Measurements from ENCODE around the gene RAB12. TPM values are rescaled to one million over a fixed set of nuclear protein-coding genes. Genes with fewer than 3 reads are reported as not detected.

RAB12 gene
- total RNA-seq, 1 experiment from 2014 or later: 32.7 TPM

DNA sequence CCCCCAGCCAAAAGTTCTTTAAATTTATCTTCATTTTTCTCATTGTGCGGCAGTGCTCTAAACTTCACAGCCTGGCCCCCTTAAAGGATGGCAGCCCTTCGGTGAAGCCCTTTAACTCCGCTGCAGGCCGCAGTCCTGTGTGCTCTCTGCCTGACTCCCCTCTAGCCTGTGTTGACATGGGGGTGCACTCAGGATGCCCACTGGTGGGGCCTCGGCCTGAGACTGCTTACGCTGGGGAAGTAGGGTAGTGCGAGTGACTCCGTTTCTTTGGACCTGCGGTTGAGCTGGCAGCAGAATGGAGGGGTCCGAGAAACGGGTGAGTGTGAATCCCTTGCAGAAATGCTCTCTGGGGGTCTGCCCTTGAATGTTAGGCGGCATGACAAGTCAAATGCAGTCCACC, 5.6 kb downstream of the RAB12 start:
- TF ChIP-seq, protein P1, sequence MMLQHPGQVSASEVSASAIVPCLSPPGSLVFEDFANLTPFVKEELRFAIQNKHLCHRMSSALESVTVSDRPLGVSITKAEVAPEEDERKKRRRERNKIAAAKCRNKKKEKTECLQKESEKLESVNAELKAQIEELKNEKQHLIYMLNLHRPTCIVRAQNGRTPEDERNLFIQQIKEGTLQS (IDR thresholded peaks at IDR 0.05): no peak
- no peak for TF ChIP-seq POLR2A (IDR thresholded peaks at IDR 0.05; ENCODE audit: borderline replicate concordance, extremely low read depth, insufficient read depth, insufficient read length)
- TF ChIP-seq POLR2AphosphoS5 (IDR thresholded peaks at IDR 0.05; ENCODE audit: low read depth, low read length): no peak
- TF ChIP-seq, protein P2, sequence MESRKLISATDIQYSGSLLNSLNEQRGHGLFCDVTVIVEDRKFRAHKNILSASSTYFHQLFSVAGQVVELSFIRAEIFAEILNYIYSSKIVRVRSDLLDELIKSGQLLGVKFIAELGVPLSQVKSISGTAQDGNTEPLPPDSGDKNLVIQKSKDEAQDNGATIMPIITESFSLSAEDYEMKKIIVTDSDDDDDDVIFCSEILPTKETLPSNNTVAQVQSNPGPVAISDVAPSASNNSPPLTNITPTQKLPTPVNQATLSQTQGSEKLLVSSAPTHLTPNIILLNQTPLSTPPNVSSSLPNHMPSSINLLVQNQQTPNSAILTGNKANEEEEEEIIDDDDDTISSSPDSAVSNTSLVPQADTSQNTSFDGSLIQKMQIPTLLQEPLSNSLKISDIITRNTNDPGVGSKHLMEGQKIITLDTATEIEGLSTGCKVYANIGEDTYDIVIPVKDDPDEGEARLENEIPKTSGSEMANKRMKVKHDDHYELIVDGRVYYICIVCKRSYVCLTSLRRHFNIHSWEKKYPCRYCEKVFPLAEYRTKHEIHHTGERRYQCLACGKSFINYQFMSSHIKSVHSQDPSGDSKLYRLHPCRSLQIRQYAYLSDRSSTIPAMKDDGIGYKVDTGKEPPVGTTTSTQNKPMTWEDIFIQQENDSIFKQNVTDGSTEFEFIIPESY (IDR thresholded peaks at IDR 0.05; ENCODE audit: extremely low read depth, insufficient replicate concordance, low read length): no peak
- no peak for TF ChIP-seq JUND (IDR thresholded peaks at IDR 0.05)
- TF ChIP-seq CBX3 (IDR thresholded peaks at IDR 0.05; ENCODE audit: low read depth): no peak
- TF ChIP-seq, protein P3, sequence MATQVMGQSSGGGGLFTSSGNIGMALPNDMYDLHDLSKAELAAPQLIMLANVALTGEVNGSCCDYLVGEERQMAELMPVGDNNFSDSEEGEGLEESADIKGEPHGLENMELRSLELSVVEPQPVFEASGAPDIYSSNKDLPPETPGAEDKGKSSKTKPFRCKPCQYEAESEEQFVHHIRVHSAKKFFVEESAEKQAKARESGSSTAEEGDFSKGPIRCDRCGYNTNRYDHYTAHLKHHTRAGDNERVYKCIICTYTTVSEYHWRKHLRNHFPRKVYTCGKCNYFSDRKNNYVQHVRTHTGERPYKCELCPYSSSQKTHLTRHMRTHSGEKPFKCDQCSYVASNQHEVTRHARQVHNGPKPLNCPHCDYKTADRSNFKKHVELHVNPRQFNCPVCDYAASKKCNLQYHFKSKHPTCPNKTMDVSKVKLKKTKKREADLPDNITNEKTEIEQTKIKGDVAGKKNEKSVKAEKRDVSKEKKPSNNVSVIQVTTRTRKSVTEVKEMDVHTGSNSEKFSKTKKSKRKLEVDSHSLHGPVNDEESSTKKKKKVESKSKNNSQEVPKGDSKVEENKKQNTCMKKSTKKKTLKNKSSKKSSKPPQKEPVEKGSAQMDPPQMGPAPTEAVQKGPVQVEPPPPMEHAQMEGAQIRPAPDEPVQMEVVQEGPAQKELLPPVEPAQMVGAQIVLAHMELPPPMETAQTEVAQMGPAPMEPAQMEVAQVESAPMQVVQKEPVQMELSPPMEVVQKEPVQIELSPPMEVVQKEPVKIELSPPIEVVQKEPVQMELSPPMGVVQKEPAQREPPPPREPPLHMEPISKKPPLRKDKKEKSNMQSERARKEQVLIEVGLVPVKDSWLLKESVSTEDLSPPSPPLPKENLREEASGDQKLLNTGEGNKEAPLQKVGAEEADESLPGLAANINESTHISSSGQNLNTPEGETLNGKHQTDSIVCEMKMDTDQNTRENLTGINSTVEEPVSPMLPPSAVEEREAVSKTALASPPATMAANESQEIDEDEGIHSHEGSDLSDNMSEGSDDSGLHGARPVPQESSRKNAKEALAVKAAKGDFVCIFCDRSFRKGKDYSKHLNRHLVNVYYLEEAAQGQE (IDR thresholded peaks at IDR 0.05; ENCODE audit: low read depth): no peak
- TF ChIP-seq TCF7L2 (IDR thresholded peaks at IDR 0.05; ENCODE audit: borderline replicate concordance, extremely low read depth, insufficient read depth, insufficient read length): no peak
- TF ChIP-seq EZH2phosphoT487 (IDR thresholded peaks at IDR 0.05; ENCODE audit: borderline replicate concordance): no peak
- TF ChIP-seq SRF (IDR thresholded peaks at IDR 0.05; ENCODE audit: low read depth): no peak
- ATAC-seq (no peak), DNase-seq (ENCODE audit: low read depth, low spot score) (no peak)
- peaks cover 99% of the 10 kb centered on the region for H3K79me2 ChIP-seq (ENCODE audit: insufficient read depth, low read length)
- ChIA-PET CTCF (interaction anchor here (1.6 kb wide), 1 partner anchor 11 kb away, joined by 3 read pairs; no protein-coding TSS in a partner anchor), POLR2A (no interaction called here), RAD21 (ENCODE audit: low non-redundant PET in 1 of 2, low total read pairs in 2 of 2, uncharacterized antibody in 2 of 2, unreplicated experiment in 2 of 2) (no interaction called here)
- H3K4me2 ChIP-seq (ENCODE audit: low read length): 0 out of 2 replicates have a peak overlapping the region, but pooled peaks have one; percentile 0
- no peaks in the 10 kb centered on the region for H3K9me2 ChIP-seq (ENCODE audit: insufficient read depth)
- H3K36me3 ChIP-seq (ENCODE audit: control insufficient read depth in 1 of 2, insufficient read depth in 2 of 2, low read length in 2 of 2): no peaks in the 10 kb centered on the region
- no peaks in the 10 kb centered on the region for H3K27me3 ChIP-seq (ENCODE audit: insufficient read depth, low read length)
- no peak overlapping the region for H3K27ac ChIP-seq (ENCODE audit: low read depth, low read length)
- H4K20me1 ChIP-seq (ENCODE audit: insufficient read depth): no peaks in the 10 kb centered on the region
- H3K4me1 ChIP-seq (ENCODE audit: control insufficient read depth in 1 of 2, insufficient read depth in 2 of 2, low read length in 2 of 2): peaks cover 10 to 21% of the 10 kb centered on the region in 2 experiments; a peak in 3 of 4 replicates
- H3K4me3 ChIP-seq (replicated peaks in 1 of 2; ENCODE audit: low read depth in 1 of 2, low read length in 2 of 2): no peak overlapping the region
- H3K9me3 ChIP-seq (ENCODE audit: control insufficient read depth in 1 of 2, insufficient read depth in 1 of 2, low read depth in 1 of 2, low read length in 2 of 2): no peaks in the 10 kb centered on the region
- no TSS peak for BruUV-seq (replicated peaks)
- intact Hi-C loops (cut with micrococcal nuclease): no loop called here
- no peak overlapping the region for H3K9ac ChIP-seq (ENCODE audit: low read length)
- H2AFZ ChIP-seq (ENCODE audit: low read depth, low read length, poor library complexity, severe bottlenecking): no peak overlapping the region
